Sigmoid colon (tissue), 3 donors: ENCODE measurements around the gene LCP1.

Experiments used
- POLR2A ChIP-seq, 2 donors: fragments of 450-650 bp; IDR thresholded peaks; one replicate each; pipeline ENCODE4 v1.6.1; 2016; ENCODE audit warnings: antibody characterized with exemption in 2 of 2, mild to moderate bottlenecking in 2 of 2, moderate library complexity in 2 of 2
- TF ChIP-seq, protein P1 (sequence below), 4 experiments: fragments of 450-650 bp in 3 of 4; fragments of 200-600 bp in 1 of 4; IDR thresholded peaks; one replicate each; pipeline ENCODE4 v1.5.1; 2016 to 2019; ENCODE audit warnings: antibody characterized with exemption in 4 of 4, mild to moderate bottlenecking in 3 of 4, moderate library complexity in 2 of 4

- TF ChIP-seq POLR2A (IDR thresholded peaks at IDR 0.05): no peak
- TF ChIP-seq, protein P1, sequence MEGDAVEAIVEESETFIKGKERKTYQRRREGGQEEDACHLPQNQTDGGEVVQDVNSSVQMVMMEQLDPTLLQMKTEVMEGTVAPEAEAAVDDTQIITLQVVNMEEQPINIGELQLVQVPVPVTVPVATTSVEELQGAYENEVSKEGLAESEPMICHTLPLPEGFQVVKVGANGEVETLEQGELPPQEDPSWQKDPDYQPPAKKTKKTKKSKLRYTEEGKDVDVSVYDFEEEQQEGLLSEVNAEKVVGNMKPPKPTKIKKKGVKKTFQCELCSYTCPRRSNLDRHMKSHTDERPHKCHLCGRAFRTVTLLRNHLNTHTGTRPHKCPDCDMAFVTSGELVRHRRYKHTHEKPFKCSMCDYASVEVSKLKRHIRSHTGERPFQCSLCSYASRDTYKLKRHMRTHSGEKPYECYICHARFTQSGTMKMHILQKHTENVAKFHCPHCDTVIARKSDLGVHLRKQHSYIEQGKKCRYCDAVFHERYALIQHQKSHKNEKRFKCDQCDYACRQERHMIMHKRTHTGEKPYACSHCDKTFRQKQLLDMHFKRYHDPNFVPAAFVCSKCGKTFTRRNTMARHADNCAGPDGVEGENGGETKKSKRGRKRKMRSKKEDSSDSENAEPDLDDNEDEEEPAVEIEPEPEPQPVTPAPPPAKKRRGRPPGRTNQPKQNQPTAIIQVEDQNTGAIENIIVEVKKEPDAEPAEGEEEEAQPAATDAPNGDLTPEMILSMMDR (IDR thresholded peaks at IDR 0.05): no peak
These were observed 29.1 kb upstream of the LCP1 start for GRCh38 chr13:46211116-46211482.
